ENCODE data around the gene ATP6V0A1.
A peak's percentile ranks its signal among the peaks of the same experiment; 100 is the strongest.
"Not testable (repeated sequence)": the region's sequence is repeated elsewhere in the genome, so short reads cannot be mapped to it uniquely, and the experiment has no call there.

The ATP6V0A1 gene

DNA sequence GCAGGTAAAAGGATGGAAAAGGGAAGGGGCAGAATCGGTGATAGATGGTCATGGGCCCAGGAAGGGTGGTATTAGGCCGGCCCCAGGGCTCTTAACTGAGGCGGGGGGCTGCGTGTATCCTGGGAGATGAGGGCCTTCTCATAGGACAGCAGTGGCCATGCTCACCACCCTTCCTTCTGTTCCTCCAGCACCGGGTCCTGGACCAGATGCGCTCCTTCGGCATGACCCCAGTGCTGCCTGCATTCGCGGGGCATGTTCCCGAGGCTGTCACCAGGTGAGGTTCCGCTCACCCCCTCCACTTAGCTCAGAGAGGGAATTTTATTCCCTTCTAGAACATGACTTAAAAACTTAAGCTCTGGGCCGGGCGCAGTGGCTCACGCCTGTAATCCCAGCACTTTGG lies 79.8 kb downstream of the ATP6V0A1 start:
- no peak for DNase-seq (ENCODE audit: low read depth in 2 of 2)

DNA sequence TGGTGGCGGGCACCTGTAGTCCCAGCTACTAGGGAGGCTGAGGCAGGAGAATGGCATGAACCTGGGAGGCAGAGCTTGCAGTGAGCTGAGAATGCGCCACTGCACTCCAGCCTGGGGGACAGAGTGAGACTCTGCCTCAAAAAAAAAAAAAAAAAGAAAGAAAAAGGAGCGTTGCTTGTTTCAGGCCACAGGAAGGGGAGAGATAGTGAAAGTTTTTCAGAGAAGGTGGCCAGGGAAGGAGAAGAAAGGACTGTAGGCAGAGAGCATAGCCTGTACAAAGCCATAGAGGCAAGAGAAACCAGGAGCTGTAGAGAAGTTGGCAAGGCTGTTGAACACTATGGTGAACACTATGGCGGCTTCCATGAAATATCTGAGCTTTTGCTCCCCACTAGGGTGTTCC lies 81.9 kb downstream of the ATP6V0A1 start:
- not testable (repeated sequence) for DNase-seq (ENCODE audit: low read depth in 2 of 2)

DNA sequence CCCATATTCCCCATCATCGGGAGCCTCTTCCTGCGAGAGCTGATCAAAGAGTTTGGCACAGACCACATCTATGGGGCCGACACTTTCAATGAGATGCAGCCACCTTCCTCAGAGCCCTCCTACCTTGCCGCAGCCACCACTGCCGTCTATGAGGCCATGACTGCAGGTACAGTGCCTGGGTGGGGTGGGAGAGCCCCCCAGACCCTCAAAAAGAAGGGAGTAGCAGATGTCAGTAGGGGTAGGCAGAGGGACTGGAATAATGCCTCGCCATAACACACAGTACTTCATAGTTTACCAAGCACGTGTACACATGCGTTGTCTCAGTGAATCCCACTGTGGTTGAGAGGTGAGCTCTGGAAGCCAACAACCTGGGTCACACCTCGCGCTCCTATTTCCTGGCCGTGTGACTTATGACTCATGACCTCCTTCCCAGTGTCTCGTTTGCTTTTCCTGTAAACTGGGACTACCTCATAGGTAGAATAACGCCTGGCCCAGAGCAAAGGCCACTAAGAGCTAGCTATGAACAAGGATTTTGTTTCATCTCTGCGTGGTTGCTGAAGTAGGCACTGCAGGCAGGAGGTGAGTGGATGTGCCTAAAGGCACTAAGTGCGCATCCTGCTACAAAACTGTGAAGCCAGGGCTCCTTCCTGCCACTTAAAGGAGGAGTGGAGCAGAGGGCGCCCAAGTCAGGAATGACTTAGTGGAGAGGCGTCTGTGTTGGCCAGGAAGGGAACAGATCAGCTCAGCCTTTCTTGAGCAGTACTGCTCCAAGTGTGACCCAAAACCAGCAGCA lies 82.6 kb downstream of the ATP6V0A1 start:
- DNase-seq (ENCODE audit: low read depth in 2 of 2), result no peak

DNA sequence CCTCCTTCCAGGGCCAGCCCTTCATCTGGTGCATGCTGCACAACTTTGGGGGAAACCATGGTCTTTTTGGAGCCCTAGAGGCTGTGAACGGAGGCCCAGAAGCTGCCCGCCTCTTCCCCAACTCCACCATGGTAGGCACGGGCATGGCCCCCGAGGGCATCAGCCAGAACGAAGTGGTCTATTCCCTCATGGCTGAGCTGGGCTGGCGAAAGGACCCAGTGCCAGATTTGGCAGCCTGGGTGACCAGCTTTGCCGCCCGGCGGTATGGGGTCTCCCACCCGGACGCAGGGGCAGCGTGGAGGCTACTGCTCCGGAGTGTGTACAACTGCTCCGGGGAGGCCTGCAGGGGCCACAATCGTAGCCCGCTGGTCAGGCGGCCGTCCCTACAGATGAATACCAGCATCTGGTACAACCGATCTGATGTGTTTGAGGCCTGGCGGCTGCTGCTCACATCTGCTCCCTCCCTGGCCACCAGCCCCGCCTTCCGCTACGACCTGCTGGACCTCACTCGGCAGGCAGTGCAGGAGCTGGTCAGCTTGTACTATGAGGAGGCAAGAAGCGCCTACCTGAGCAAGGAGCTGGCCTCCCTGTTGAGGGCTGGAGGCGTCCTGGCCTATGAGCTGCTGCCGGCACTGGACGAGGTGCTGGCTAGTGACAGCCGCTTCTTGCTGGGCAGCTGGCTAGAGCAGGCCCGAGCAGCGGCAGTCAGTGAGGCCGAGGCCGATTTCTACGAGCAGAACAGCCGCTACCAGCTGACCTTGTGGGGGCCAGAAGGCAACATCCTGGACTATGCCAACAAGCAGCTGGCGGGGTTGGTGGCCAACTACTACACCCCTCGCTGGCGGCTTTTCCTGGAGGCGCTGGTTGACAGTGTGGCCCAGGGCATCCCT lies 84.8 kb downstream of the ATP6V0A1 start:
- DNase-seq (ENCODE audit: low read depth in 2 of 2), result no peak

DNA sequence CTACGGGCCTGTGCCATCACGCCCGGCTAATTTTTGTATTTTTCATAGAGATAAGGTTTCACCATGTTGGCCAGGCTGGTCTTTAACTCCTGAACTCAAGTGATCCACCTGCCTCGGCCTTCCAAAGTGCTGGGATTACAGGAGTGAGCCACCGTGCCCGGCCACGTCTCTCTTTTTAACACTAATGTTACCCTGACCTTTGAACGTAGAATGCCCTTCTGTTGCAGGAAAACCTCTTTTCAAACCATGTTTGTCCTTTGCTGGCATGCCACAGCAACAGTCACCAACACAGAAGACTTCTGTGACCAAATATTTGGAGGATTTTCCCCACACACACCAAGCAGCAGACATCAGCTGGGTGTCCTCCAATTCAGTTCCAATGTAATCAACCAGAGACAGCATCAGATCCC lies 86.2 kb downstream of the ATP6V0A1 start:
- DNase-seq (ENCODE audit: low read depth in 2 of 2), result no peak

DNA sequence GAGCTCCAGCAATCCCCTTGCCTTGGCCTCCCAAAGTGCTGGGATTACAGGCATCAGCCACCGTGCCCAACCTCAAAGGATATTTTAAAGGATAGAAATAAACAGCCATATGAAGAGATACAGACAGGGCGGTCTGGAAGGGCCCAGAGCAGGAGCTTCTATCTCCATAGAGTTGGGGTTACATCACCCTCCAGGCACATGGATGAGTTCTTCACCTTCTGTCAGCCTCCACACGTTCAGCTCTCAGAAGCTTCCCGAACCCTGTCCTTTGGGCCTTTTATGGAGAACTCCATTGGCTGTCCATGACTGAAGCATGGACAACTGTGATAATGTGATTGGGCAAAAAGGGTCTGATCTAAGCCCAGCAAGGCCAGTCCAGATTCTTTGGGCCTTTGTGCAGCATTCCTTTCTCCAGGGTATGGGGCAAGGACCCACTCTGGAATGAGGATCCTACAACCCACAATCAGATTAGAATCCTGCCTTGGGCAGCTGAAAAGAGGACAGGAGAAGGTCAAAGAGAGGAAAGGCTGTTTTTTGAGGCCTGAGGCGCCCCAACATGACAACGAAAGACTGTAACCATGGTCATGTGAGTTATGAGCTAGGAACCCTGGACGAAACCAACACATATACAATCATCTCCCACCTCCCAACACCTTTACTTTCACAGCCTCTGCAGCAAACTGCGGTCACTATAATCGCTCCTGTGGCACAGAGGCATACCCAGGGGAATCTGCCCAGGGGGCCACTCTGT lies 87.3 kb downstream of the ATP6V0A1 start:
- not testable (repeated sequence) for DNase-seq (ENCODE audit: low read depth in 2 of 2)

DNA sequence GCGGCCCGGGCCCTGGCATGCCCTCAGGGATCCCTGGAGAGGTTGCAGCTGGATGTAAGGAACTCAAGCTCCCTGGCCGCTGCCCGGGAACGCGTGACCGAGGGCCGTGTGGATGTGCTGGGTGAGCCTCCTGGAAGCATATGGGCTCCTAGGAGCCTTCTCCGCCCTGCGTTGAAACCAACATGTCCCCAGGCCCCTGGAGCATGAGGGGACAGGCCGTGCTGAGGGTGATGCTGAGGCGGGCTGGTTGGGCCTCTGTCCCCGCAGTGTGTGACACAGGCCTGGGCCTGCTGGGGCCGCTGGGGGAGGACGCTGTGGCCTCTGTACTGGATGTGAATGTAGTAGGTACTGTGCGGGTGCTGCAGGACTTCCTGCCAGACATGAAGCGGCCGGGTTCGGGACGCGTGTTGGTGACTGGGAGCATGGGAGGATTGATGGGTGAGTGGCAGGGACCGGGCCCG lies 88.4 kb downstream of the ATP6V0A1 start:
- no peak for DNase-seq (ENCODE audit: low read depth in 2 of 2)

DNA sequence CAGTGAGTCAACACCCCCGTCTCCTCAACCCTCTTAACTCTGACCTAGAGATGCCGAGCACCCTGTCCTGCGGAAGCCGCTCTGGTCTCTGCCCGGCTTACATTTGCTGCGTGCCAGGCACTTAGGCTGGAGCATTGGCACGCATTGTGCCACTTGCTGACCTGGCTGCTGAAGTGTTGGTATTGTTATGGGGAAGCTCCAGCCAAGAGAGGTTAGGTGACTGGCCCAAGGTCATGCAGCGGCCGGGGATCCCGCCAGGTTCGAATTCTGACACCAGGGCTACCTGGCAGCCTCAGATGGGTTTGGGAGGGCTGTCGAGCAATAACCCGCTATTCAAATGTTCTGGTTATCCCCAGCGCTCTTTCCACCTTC lies 89.0 kb downstream of the ATP6V0A1 start:
- DNase-seq (ENCODE audit: low read depth in 2 of 2), result no peak

DNA sequence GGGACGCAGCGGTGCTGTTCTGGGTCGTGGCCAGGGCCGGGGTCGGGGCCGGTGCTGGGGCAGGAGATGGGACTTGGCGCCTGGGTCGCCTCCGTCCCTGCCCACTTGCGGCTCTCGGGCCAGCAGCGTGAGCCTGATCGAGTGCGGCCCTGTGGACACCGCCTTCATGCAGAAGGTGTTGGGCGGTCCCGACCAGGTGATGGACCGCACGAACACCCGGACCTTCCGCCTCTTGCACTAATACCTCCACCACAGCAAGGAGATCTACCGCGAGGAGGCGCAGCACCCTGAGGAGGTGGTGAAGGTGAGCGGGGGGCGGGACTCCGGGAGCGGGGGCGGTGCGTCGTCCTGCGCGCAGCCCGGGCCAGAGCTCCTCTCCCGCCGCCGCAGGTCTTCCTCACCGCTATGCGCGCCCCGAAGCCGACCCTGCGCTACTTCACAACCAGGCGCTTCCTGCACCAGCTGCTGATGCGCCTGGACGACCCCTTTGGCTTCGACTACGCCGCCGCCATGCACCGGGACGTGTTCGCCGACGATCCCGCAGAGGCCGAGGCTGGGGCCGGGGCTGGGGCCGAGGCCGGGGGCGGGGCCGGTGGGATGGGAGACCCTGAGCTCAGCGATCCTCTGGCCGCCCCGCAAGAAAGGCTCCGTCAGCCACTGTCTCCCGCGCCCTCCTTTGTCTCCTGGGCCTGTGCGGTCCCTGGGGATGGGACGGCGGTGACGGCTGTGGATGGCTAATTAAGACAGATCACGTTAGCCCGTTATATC lies 89.6 kb downstream of the ATP6V0A1 start:
- DNase-seq (ENCODE audit: low read depth in 2 of 2), result peak; percentile 54 to 63

DNA sequence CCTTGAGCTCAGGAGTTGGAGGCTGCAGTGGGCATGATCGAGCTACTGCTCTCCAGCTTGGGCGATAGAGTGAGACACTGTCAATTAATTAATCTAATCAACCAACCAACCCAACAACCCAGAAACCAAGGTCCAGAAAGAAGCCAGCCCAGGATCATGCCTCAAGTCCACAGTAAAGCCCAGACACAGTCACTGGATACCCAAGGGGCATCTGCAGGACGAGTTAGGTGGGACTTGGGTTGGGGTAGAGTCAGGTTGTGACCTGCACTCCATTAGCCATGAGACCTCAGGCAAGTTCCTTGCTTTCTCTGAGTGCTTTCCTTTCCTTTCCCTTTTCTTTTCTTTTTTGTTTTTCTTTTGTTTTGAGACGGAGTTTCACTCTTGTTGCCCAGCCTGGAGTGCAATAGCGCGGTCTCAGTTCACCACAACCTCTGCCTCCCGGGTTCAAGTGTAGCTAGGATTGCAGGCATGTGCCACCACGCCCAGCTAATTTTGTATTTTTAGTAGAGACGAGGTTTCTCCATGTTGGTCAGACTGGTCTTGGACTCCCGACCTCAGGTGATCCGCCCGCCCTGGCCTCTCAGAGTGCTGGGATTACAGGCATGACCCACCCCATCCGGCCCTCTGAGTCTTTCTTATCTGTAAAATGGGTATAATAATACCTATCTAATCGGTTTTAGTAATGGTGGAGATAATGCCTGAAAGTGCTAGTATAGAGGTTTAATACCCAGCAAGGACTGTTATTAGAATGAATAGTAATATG lies 90.5 kb downstream of the ATP6V0A1 start:
- no peak for DNase-seq (ENCODE audit: low read depth in 2 of 2)

DNA sequence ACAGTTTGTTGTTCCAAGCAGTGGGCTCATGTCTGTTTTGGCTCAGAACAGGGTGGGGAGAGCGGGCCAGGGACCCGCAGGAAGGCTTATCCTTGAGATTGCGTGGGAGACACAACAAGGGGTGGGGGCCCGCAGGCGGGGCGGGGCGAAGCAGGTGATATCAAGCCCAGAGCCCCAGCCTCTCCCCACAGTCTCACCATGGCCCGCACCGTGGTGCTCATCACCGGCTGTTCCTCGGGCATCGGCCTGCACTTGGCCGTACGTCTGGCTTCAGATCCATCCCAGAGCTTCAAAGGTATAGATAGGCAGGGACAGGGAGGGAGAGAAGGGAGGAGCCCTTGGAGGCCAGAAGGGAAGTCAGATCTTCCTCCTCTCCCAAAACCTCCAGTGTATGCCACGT lies 94.1 kb downstream of the ATP6V0A1 start, which contains the start of gene HSD17B1:
Gene HSD17B1 (plus strand): TSS at position 188 of the 400 bp plus-strand sequence. CDS start 11 bp downstream, at position 199.
- DNase-seq (ENCODE audit: low read depth in 2 of 2), result not testable (repeated sequence)

DNA sequence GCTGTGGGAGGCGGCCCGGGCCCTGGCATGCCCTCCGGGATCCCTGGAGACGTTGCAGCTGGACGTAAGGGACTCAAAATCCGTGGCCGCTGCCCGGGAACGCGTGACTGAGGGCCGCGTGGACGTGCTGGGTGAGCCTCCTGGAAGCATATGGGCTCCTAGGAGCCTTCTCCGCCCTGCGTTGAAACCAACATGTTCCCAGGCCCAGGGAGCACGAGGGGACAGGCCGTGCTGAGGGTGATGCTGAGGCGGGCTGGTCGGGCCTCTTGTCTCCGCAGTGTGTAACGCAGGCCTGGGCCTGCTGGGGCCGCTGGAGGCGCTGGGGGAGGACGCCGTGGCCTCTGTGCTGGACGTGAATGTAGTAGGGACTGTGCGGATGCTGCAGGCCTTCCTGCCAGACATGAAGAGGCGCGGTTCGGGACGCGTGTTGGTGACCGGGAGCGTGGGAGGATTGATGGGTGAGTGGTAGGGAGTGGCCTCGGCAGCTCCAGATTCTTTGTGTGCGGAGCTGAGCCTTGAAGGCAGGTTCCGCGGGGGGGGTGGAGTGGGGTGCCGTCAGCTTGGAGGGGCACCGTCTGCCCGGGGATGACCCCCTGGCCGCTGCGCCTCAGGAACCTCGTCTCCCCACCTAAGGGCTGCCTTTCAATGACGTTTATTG lies 94.6 kb downstream of the ATP6V0A1 start:
- DNase-seq (ENCODE audit: low read depth in 2 of 2), result no peak

DNA sequence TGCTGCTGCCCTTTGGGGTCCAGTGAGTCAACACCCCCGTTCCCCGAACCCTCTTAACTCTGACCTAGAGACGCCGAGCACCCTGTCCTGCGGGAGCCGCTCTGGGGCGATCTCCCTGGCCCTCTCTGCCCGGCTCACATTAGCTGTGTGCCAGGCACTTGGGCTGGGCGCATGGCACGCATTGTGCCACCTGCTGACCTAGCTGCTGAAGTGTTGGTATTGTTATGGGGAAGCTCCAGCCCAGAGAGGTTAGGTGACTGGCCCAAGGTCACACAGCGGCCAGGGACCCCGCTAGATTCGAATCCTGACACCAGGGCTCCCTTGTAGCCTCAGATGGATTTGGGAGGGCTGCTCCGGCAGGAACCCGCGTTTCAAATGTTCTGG lies 95.2 kb downstream of the ATP6V0A1 start:
- no peak for DNase-seq (ENCODE audit: low read depth in 2 of 2)

DNA sequence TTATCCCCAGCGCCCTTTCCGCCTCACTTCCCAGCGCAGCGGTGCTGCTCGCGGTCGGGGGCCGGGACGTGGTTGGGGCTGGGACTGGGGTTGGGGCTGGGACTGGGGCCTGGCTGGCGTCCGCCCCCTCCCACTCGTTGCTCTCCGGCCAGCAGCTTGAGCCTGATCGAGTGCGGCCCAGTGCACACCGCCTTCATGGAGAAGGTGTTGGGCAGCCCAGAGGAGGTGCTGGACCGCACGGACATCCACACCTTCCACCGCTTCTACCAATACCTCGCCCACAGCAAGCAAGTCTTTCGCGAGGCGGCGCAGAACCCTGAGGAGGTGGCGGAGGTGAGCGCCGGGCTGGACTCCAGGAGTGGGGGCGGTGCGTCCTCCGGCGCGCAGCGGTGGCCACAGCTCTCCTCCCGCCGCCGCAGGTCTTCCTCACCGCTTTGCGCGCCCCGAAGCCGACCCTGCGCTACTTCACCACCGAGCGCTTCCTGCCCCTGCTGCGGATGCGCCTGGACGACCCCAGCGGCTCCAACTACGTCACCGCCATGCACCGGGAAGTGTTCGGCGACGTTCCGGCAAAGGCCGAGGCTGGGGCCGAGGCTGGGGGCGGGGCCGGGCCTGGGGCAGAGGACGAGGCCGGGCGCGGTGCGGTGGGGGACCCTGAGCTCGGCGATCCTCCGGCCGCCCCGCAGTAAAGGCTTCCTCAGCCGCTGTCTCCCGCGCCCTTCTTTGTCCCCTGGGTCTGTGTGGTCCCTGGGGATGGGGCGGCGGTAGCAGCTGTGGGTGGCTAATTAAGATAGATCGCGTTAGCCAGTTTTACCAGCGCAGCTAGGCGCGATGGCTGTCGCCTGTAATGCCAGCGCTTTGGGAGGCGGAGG lies 95.8 kb downstream of the ATP6V0A1 start:
- DNase-seq (ENCODE audit: low read depth in 2 of 2), result peak in 1 of 2 donors; percentile 47

DNA sequence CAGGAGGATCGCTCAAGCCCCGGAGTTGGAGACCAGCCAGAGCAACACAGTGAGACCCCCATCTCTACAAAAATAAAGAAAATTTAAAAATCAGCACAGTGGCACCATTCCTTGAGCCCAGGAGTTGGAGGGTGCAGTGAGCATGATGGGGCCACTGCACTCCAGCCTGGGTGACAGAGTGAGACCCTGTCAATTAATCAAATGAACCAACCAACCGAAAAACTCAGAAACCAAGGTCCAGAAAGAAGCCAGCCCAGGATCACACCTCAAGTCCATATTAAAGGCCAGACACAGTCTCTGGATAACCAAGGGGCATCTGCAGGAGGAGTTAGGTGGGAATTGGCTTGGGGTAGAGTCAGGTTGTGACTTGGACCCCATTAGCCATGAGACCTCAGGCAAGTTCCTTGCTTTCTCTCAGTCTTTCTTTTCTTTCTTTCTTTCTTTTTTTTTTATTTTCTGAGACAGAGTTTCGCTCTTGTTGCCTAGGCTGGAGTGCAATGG lies 96.5 kb downstream of the ATP6V0A1 start:
- DNase-seq (ENCODE audit: low read depth in 2 of 2), result no peak

DNA sequence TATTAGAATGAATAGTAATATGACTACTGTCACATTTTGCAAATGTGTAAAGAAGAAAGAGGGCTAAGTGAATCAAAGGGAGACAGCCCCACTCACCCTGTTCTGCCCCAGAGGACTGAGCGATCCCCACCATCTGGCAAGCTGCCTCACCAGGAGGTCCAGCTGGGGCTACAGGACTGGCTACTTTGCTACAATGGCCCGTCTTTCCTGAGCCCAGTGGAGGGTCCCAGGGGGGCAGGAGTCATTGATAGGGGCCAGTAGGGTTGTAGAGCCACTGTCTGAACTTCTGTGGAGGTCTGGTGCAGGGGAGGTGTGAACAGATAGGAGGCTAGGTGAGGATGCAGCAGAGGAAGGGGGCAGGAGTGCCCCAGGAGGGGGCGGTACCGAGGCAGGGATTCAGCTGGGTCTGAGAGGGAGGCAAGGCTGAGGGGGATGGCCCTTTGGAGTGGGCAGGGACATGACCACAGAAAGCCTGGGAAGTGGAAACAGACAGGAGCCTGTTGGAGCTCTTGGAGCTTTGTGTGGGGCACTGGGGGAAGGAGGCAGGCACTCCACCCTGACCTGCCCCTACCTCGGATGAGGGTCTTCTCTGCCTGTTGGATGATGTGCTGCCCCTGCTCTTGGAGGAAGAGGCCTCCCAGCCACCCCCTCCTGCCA lies 97.4 kb downstream of the ATP6V0A1 start:
- not testable (repeated sequence) for DNase-seq (ENCODE audit: low read depth in 2 of 2)

DNA sequence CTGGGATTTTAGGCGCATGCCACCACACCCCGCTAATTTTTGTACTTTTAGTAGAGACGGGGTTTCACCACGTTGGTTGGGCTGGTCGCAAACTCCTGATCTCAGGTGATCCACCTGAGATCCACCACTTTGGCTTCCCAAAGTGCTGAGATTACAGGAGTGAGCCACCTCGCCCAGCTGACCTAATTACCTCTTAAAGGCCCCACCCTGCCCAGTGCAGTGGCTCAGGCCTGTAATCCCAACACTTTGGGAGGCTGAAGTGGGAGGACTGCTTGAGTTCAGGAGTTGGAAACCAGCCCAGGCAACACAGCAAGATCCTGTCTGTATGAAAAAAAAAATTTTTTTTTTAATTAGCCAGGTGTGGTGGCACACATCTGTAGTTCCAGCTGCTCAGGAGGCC lies 100.4 kb downstream of the ATP6V0A1 start:
- DNase-seq (ENCODE audit: low read depth in 2 of 2), result no peak

DNA sequence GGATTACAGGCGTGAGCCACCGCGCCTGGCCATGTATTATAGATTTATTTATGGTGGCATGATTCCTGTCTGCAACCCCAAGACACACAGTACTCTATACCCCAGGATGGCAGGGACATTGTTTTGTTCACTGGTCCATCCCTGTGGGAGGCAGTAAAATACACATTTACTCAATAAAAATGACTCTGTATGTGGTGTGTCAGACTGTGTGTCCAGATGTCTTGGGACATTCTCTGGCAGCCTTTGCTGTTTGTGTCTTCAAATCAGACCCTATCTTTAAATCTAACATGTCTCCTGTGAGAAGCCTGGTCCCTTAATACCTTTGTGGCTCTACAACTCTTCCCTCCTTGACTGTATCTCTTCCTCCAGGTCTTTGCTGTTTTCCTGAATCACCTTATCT lies 101.6 kb downstream of the ATP6V0A1 start:
- DNase-seq (ENCODE audit: low read depth in 2 of 2), result no peak

Measured in activated CD8-positive, alpha-beta memory T cell treated with anti-CD3 and anti-CD28 coated beads for 4 hours (primary cell).